HG03159 (cell line): ENCODE results near the gene CNIH4.
A peak's percentile ranks its signal among the peaks of the same experiment; 100 is the strongest.
"Not testable (repeated sequence)": the region's sequence is repeated elsewhere in the genome, so short reads cannot be mapped to it uniquely, and the experiment has no call there.

ENCODE experiments used
- ATAC-seq: cut with Tn5 transposase; IDR thresholded peaks from one replicate; pipeline ENCODE4 v1.9.1; 2021; ENCODE audit warnings: mild to moderate bottlenecking, moderate library complexity; ENCODE audit not compliant: unreplicated experiment

The CNIH4 gene

GRCh38 chr1:224348137-224348536 is 8.5 kb upstream of the CNIH4 start:
- ATAC-seq = no peak

- ATAC-seq = not testable (repeated sequence)
These were observed 7.0 kb upstream of the CNIH4 start for GRCh38 chr1:224349716-224350115.

GRCh38 chr1:224352436-224353085 is 4.1 kb upstream of the CNIH4 start:
- not testable (repeated sequence) for ATAC-seq

- ATAC-seq = no peak
These were observed 2.4 kb upstream of the CNIH4 start for GRCh38 chr1:224353975-224354925.

GRCh38 chr1:224357626-224358124 is 996 bp downstream of the CNIH4 start:
- ATAC-seq = no peak

GRCh38 chr1:224358237-224358636 is 1.6 kb downstream of the CNIH4 start:
- ATAC-seq = no peak

GRCh38 chr1:224359207-224359606 is 2.5 kb downstream of the CNIH4 start:
- ATAC-seq = no peak

- ATAC-seq = peak; percentile 71
These were observed 11.7 kb downstream of the CNIH4 start for GRCh38 chr1:224368409-224368808.

GRCh38 chr1:224373008-224373590 is 16.4 kb downstream of the CNIH4 start:
- ATAC-seq = no peak

- ATAC-seq = no peak
These were observed 18.4 kb downstream of the CNIH4 start for GRCh38 chr1:224375059-224375458.

GRCh38 chr1:224377676-224378006 is 21.0 kb downstream of the CNIH4 start:
- peak; percentile 62 for ATAC-seq

- ATAC-seq = no peak
These were observed 22.4 kb downstream of the CNIH4 start for GRCh38 chr1:224378855-224379631.

GRCh38 chr1:224380003-224380402 is 23.3 kb downstream of the CNIH4 start:
- ATAC-seq = peak; percentile 57

GRCh38 chr1:224381880-224382548 is 25.3 kb downstream of the CNIH4 start:
- no peak for ATAC-seq

- ATAC-seq = no peak
These were observed 26.5 kb downstream of the CNIH4 start for GRCh38 chr1:224383218-224383617.

- ATAC-seq = no peak
These were observed 30.7 kb downstream of the CNIH4 start for GRCh38 chr1:224387302-224387912.

GRCh38 chr1:224387943-224388342 is 31.3 kb downstream of the CNIH4 start:
- ATAC-seq = no peak

GRCh38 chr1:224390517-224390916 is 33.8 kb downstream of the CNIH4 start:
- no peak for ATAC-seq

GRCh38 chr1:224392411-224393249 is 36.0 kb downstream of the CNIH4 start:
- ATAC-seq = no peak
